Measurements from ENCODE around the gene IGFBP4.

The IGFBP4 gene

GRCh38 chr17:40487371-40488020, 44.2 kb downstream of the IGFBP4 start:
- DNase-seq = no peak

- DNase-seq = peak in 45 of 51 donors; percentile 2 to 87 (median 46)
These were observed 47.1 kb downstream of the IGFBP4 start for GRCh38 chr17:40490289-40490853.

- DNase-seq = no peak
These were observed 47.7 kb downstream of the IGFBP4 start for GRCh38 chr17:40490982-40491381.

- no peak for DNase-seq
These were observed 48.2 kb downstream of the IGFBP4 start for GRCh38 chr17:40491486-40491885.

- DNase-seq = no peak
These were observed 50.4 kb downstream of the IGFBP4 start for GRCh38 chr17:40493697-40494096.

- DNase-seq = no peak
These were observed 51.9 kb downstream of the IGFBP4 start for GRCh38 chr17:40495140-40495539.

- no peak for DNase-seq
These were observed 52.9 kb downstream of the IGFBP4 start for GRCh38 chr17:40496170-40496569.

GRCh38 chr17:40496634-40497420, 53.6 kb downstream of the IGFBP4 start:
- no peak for DNase-seq

- no peak for DNase-seq
These were observed 54.4 kb downstream of the IGFBP4 start for GRCh38 chr17:40497695-40498094.

GRCh38 chr17:40498281-40499084, 55.2 kb downstream of the IGFBP4 start:
- no peak for DNase-seq

- peak in 35 of 51 donors; percentile 2 to 66 (median 31) for DNase-seq
These were observed 56.4 kb downstream of the IGFBP4 start for GRCh38 chr17:40499551-40500189.

- no peak for DNase-seq
These were observed 56.9 kb downstream of the IGFBP4 start for GRCh38 chr17:40500190-40500589.

- no peak for DNase-seq
These were observed 57.5 kb downstream of the IGFBP4 start for GRCh38 chr17:40500709-40501108.

- no peak for DNase-seq
These were observed 58.3 kb downstream of the IGFBP4 start, which contains the start of gene TNS4 for GRCh38 chr17:40501499-40501911. Gene TNS4, minus strand, starts transcription at chr17:40501623. Its CDS starts 5,198 bp downstream, at chr17:40496425.

- DNase-seq = no peak
These were observed 59.5 kb downstream of the IGFBP4 start for GRCh38 chr17:40502716-40503115.

GRCh38 chr17:40503154-40503553, 59.9 kb downstream of the IGFBP4 start:
- no peak for DNase-seq

GRCh38 chr17:40506786-40507185, 63.5 kb downstream of the IGFBP4 start:
- DNase-seq = no peak
